Memory B cell (primary cell): ENCODE data around the gene C2orf74.
"Not testable (repeated sequence)": the region's sequence is repeated elsewhere in the genome, so short reads cannot be mapped to it uniquely, and the experiment has no call there.

Source experiments
- ATAC-seq: fragments of 150-1000 bp; cut with Tn5 transposase; 2 replicates; pipeline ENCODE4 v1.10.0; 2021; ENCODE audit warnings: low read depth, mild to moderate bottlenecking, moderate library complexity
- DNase-seq, 2 donors: peaks; one replicate each; pipeline ENCODE4 v3.0.0; 2022; ENCODE audit warnings: low spot score in 2 of 2
- H3K27ac Mint-ChIP-seq: one replicate; pipeline ENCODE4 v1.8.0; 2022; ENCODE audit warnings: mild to moderate bottlenecking, moderate library complexity, mixed read lengths
- H3K27me3 Mint-ChIP-seq: one replicate; pipeline ENCODE4 v1.8.0; 2022; ENCODE audit warnings: mixed read lengths
- H3K36me3 Mint-ChIP-seq: one replicate; pipeline ENCODE4 v1.8.0; 2022; ENCODE audit warnings: mild to moderate bottlenecking, mixed read lengths
- H3K4me1 Mint-ChIP-seq: one replicate; pipeline ENCODE4 v1.8.0; 2022; ENCODE audit warnings: mixed read lengths
- H3K4me3 Mint-ChIP-seq: one replicate; pipeline ENCODE4 v1.8.0; 2022; ENCODE audit warnings: mild to moderate bottlenecking, moderate library complexity, mixed read lengths
- H3K9me3 Mint-ChIP-seq: one replicate; pipeline ENCODE4 v1.8.0; 2022; ENCODE audit warnings: mixed read lengths

C2orf74 gene

DNA sequence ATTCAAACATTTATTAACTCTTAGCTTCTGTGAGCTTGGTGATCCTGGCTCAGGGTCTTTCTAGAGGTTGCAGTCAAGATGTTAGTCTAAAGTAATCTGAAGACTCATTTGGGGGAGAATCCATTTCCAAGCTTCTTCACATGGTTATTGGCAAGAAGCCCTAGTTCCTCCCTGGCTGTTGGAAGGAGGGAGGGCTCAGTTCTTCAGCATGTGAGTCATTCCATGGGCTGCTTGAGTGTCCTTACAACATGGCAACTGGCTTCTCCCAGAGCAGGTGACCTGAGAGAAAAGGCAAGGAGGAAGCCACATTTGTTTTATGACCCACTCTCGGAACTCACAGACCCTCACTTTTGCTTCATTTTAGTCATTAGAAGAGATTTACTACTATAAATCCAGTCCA lies 10.6 kb upstream of the C2orf74 start:
- no peak for ATAC-seq
- H3K9me3 Mint-ChIP-seq: no peaks in the 10 kb centered on the region

DNA sequence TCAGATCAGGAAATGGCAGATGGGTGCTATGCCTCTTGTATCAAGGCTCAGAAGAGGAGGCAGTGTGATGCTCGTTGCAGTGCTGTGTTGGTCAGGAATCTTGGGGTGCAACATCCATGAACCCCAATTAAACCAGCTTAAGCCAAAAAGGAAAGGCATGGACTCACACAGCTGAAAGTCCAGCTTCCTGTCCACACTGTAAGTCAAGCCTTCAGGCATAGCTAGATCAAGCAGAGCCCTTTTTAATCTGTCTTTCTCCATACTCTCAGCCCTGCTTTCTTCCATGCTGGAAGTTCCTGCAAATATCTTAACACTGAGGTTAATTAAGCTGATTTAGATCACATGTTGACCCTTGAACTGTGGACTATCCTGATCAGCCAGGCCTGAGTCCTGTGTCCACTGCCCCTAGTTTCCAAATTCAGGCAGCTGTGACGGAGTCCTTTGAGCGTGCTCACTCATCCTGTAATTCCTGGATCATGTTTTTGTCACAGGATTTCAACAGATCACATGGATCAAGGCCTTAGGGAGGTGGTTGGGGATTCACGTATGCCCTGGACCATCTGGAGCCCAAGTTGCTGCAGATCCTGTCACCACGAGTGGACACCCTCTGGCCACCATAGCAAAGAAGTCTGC lies 4.5 kb upstream of the C2orf74 start:
- Mint-ChIP-seq H3K4me1 (peaks cover 11% of the 10 kb centered on the region), H3K36me3 (peaks cover 26% of the 10 kb centered on the region), H3K27ac (peak overlapping the region; percentile 73), H3K9me3 (peaks cover 5% of the 10 kb centered on the region), H3K4me3 (no peak overlapping the region), H3K27me3 (no peaks in the 10 kb centered on the region)
- DNase-seq (no peak), ATAC-seq (no peak)

More for the DNA sequence above, 10.6 kb upstream of the C2orf74 start:
- H3K4me1 Mint-ChIP-seq: peaks cover 2% of the 10 kb centered on the region
- H3K4me3 Mint-ChIP-seq: no peak overlapping the region
- H3K36me3 Mint-ChIP-seq: peaks cover 12% of the 10 kb centered on the region
- no peak for DNase-seq
- no peak overlapping the region for H3K27ac Mint-ChIP-seq
- H3K27me3 Mint-ChIP-seq: no peaks in the 10 kb centered on the region

DNA sequence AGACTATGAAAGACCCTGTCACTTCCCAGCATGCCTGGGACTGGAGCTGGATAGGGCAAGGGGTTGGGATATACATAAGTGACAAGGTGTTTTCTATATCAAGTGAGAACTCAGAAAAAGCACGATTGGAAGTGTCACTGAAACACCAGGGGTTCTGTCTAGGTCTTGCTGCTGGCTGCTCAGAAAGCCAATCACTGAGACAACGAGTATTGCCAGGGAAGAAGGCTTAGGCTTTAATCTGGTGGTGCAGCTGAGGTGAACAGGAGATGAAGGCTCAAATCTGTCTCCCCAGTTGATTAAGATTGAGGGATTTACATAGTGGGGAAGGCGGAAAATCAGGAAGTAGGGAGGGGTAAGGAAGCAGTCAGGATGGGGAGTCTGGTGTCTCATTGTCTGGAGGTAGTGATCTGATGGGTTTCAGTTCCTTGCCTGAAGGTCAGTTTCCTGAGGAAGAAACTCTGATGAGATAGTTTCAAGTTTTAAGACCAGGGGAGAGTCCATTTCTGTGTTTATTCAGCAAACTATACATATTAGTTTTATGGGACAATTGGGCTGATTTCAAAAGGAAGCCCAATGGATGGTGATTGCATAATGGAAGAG lies 3.5 kb upstream of the C2orf74 start:
- Mint-ChIP-seq H3K9me3 (peaks cover 5% of the 10 kb centered on the region), H3K27ac (peak overlapping the region; percentile 73), H3K36me3 (peaks cover 30% of the 10 kb centered on the region), H3K27me3 (no peaks in the 10 kb centered on the region), H3K4me3 (no peak overlapping the region), H3K4me1 (peaks cover 14% of the 10 kb centered on the region)
- ATAC-seq (no peak), DNase-seq (no peak)

DNA sequence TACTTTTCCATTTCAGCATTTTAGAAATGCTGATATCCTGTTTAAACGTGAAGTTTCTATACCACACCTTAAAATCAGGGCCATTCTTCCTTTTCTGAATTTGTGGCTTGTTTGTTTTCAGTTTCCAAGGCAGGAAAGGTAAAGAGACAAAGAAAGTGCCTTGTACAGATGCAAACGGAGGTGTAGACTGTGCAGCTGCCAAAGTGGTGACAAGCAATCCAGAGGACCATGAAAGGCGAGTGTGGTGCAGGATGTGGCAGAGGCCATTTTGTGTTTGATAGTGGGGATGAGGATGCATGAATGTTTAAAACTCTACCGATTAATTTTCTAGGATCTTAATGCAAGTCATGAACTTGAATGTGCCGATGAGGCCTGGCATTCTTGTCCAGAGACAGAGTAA lies 733 bp downstream of the C2orf74 start:
- DNase-seq: no peak
- H3K36me3 Mint-ChIP-seq: peaks cover 42% of the 10 kb centered on the region

DNA sequence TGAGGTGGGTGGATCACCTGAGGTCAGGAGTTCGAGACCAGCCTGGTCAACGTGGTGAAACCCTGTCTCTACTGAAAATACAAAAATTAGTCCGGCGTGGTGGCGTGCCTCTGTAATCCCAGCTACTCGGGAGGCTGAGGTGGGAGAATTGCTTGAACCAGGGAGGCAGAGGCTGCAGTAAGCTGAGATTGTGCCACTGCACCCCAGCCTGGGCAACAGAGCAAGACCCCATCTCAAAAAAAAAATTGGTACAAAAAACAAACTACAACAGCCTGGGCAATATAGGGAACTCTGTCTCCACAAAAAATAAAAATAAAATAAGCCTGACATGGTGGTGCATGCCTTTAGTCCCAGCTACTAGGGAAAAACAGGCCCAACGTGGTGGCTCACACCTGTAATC lies 3.1 kb downstream of the C2orf74 start:
- not testable (repeated sequence) for H3K27me3 Mint-ChIP-seq, H3K4me3 Mint-ChIP-seq, H3K9me3 Mint-ChIP-seq, H3K27ac Mint-ChIP-seq, ATAC-seq, DNase-seq, H3K4me1 Mint-ChIP-seq
- peaks cover 29% of the 10 kb centered on the region for H3K36me3 Mint-ChIP-seq

More for the DNA sequence above, 733 bp downstream of the C2orf74 start:
- no peak overlapping the region for H3K27ac Mint-ChIP-seq
- peaks cover 5% of the 10 kb centered on the region for H3K9me3 Mint-ChIP-seq
- ATAC-seq: no peak
- H3K27me3 Mint-ChIP-seq: no peaks in the 10 kb centered on the region
- H3K4me3 Mint-ChIP-seq: no peak overlapping the region
- peaks cover 14% of the 10 kb centered on the region for H3K4me1 Mint-ChIP-seq

DNA sequence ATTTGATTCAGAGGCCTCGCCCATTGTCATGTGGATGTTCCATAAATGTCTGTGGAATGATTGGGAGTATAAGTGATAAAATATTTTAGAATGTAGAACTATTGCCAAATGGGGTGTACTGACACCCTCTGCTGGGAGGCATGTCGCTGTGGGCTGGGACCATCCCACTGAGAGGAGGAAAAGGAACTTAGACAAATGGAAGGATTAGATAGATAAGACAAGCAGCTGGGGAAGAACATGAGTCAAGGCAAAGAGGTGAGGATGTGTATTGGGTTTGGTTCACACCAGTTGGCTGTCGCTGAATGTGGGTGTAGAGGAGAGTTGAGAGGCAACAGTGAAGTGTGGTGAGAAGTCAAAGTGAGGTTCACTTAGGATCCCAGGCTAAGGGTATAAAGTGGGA lies 4.0 kb downstream of the C2orf74 start:
- H3K36me3 Mint-ChIP-seq: peaks cover 29% of the 10 kb centered on the region
- no peaks in the 10 kb centered on the region for H3K9me3 Mint-ChIP-seq
- no peaks in the 10 kb centered on the region for H3K27me3 Mint-ChIP-seq
- H3K4me1 Mint-ChIP-seq: peaks cover 5% of the 10 kb centered on the region
- H3K4me3 Mint-ChIP-seq: no peak overlapping the region
- no peak for DNase-seq
- no peak for ATAC-seq
- no peak overlapping the region for H3K27ac Mint-ChIP-seq

DNA sequence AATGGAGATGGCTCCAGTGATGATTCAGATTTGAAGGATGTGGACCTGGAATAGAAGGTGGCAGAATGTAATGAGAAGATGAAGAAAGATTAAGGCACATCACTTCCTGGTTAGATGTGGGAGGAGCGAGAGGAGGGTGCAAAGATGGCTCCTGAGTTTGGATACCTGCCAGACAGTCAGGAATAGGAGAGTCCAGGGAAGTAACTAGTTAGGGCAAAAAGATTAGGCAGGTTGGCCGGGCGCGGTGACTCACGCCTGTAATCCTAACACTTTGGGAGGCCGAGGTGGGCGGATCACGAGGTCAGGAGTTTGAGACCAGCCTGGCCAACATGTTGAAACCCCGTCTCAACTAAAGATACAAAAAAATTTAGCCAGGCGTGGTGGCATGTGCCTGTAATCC lies 5.6 kb downstream of the C2orf74 start:
- peaks cover 5% of the 10 kb centered on the region for H3K4me1 Mint-ChIP-seq
- no peaks in the 10 kb centered on the region for H3K9me3 Mint-ChIP-seq
- H3K4me3 Mint-ChIP-seq: no peak overlapping the region
- DNase-seq (no peak), ATAC-seq (no peak)
- peaks cover 24% of the 10 kb centered on the region for H3K36me3 Mint-ChIP-seq
- H3K27me3 Mint-ChIP-seq: no peaks in the 10 kb centered on the region
- H3K27ac Mint-ChIP-seq: no peak overlapping the region

DNA sequence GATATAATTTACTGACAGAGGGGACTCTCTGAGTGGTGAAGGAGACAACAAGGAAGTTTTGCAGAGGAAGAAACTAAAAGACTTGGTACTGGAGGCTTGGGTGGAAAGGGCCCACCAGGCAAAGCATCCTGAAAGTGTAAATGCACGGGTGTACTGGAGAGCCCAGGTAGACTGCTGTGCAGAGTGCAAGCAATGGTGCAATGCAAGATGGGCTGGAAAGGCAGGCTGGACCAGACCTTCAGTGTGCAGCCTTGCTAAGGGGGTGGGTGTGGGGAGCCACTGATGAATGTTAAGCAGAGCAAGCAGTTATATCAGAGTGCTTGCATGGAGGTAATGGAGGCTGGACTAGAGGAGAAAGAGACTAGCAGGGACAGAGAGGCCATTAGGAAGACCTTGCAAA lies 10.7 kb downstream of the C2orf74 start:
- ATAC-seq (no peak), DNase-seq (no peak)
- Mint-ChIP-seq H3K9me3 (no peaks in the 10 kb centered on the region), H3K4me1 (peaks cover 10% of the 10 kb centered on the region), H3K4me3 (no peak overlapping the region), H3K36me3 (no peaks in the 10 kb centered on the region), H3K27me3 (no peaks in the 10 kb centered on the region), H3K27ac (no peak overlapping the region)

DNA sequence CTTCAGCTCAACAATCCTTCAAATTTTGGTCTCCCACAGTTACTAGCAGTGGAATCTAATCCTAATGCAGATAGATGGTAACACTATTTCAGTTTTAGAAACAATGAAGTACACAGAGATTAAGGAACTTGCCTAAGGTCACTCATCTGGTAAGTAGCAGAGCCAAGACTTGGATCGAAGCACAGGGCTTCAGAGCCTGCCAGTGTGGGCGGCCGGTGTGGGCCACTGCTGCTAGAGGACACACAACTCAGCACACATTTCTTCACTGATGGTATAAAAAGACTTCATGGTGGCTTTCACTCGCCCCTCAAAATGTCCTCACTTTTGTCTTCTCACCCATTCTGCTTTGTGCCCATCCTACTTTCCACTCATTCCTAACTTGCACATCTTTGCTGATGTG lies 11.1 kb downstream of the C2orf74 start:
- H3K9me3 Mint-ChIP-seq: no peaks in the 10 kb centered on the region
- no peak for DNase-seq
- no peaks in the 10 kb centered on the region for H3K36me3 Mint-ChIP-seq
- no peak for ATAC-seq
- no peak overlapping the region for H3K4me3 Mint-ChIP-seq
- no peak overlapping the region for H3K27ac Mint-ChIP-seq
- H3K27me3 Mint-ChIP-seq: no peaks in the 10 kb centered on the region
- peaks cover 12% of the 10 kb centered on the region for H3K4me1 Mint-ChIP-seq

DNA sequence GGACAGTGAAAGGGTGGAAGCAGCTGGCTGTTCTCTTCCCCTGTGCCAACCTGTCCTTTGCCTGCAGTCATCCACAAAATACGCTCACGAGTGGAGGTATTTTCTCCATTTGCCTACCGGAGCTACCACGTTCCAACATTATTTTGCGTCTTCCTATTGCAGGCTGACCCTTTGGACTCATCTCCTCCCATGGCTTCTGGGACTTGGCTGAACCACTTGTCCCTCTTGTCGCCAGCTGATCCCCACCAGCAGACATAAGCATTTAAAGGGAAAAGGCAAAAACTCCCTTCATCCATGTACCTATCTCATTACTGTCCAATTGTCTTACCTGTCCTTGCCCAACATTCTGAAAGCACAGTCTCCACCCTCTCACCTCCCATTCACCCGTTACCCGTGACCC lies 13.0 kb downstream of the C2orf74 start:
- H3K27me3 Mint-ChIP-seq: no peaks in the 10 kb centered on the region
- no peaks in the 10 kb centered on the region for H3K9me3 Mint-ChIP-seq
- H3K36me3 Mint-ChIP-seq: no peaks in the 10 kb centered on the region
- no peak for ATAC-seq
- H3K27ac Mint-ChIP-seq: no peak overlapping the region
- peaks cover 29% of the 10 kb centered on the region for H3K4me1 Mint-ChIP-seq
- DNase-seq: no peak
- H3K4me3 Mint-ChIP-seq: no peak overlapping the region

DNA sequence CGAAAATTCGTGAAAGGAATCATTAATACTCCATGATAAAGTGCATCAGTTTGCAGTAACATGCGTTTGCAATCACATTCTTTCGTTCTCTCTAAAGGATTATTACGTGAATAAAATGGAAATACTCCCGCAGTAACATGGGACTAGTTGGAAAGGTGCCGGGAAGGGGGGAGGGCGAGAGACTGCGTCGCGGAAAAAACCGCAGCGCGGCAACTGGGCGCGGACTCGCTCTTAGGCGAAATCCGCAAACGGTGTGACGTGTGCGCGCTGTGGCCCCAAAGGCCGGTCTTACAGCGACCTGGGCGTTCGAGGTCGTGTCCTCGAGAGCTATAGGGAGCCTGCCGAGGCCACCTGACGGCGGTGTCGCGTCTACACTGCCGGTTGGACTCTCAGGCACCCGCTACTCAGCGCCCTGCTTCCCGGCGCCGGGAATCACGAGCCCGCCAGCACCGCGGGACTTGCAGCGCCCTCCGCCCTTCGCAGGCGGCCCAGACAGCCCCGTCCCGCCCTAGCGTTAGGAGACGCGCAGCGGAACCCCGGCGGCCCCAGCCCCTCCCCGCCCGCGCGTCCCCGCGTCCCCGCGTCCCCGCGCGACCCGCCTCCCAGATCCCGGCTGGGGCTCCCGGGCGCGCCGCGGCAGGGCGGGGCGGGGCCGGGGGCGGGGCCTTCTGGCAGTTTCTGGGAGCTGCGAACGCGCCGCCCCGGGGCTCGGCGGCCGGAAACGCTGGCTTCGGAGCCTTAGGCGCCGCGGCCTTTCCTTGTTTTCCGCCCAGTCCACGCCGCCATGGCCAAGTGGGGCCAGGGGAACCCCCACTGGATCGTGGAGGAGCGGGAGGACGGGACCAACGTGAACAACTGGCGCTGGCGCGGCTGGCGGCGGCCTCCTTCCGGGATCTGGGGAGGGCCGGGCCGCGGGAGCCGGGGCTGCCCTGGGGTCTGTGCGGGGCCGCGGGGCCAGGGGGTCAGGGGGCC lies 15.1 kb downstream of the C2orf74 start:
- peak overlapping the region; percentile 94 for H3K27ac Mint-ChIP-seq
- no peaks in the 10 kb centered on the region for H3K9me3 Mint-ChIP-seq
- H3K27me3 Mint-ChIP-seq: no peaks in the 10 kb centered on the region
- peak; percentile 83 for DNase-seq
- peak overlapping the region; percentile 96 for H3K4me3 Mint-ChIP-seq
- ATAC-seq: peak; percentile 88
- H3K36me3 Mint-ChIP-seq: peaks cover 3% of the 10 kb centered on the region
- peaks cover 41% of the 10 kb centered on the region for H3K4me1 Mint-ChIP-seq

DNA sequence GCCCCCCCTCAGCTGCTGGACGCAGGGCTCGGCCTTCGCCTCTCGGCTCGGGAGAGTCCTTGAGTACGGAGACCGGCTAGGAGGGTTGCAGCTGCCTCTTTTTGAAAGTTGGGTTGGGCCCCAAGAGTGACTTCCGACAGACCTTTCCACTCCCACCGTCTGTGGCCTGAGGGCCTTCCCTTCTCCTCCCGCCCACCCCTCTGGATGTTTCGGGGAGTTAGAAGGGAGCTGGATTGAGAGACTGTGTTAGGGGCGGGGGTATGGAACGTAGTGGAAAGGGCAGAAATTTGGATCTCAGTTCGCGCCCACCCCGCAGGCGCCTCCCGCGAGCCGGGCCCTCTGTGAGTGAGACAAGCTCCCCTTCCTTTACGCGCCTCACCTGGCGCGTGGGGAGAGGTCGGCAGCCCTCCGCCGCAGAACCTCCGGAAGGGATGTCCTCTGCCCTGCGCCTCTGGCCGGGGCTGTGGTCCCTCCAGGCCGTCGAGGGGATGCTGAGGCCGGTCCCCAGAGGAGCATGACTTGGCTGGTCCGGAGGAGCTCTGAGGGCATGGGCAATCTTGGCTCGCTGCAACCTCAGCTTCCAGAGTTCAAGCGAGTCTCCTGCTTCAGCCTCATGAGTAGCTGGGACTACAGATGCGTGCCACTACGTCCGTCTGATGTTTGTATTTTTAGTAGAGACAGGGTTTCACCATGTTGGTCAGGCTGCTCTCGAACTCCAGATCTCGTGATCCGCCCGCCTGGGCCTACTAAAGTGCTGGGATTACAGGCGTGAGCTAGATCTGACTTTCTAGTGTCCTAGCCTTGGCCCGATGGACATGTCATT lies 15.9 kb downstream of the C2orf74 start:
- peak overlapping the region; percentile 94 for H3K27ac Mint-ChIP-seq
- ATAC-seq (peak; percentile 26), DNase-seq (peak; percentile 16 to 49)
- H3K27me3 Mint-ChIP-seq: no peaks in the 10 kb centered on the region
- H3K4me3 Mint-ChIP-seq: peak overlapping the region; percentile 96
- peaks cover 45% of the 10 kb centered on the region for H3K4me1 Mint-ChIP-seq
- H3K9me3 Mint-ChIP-seq: no peaks in the 10 kb centered on the region
- peaks cover 6% of the 10 kb centered on the region for H3K36me3 Mint-ChIP-seq

DNA sequence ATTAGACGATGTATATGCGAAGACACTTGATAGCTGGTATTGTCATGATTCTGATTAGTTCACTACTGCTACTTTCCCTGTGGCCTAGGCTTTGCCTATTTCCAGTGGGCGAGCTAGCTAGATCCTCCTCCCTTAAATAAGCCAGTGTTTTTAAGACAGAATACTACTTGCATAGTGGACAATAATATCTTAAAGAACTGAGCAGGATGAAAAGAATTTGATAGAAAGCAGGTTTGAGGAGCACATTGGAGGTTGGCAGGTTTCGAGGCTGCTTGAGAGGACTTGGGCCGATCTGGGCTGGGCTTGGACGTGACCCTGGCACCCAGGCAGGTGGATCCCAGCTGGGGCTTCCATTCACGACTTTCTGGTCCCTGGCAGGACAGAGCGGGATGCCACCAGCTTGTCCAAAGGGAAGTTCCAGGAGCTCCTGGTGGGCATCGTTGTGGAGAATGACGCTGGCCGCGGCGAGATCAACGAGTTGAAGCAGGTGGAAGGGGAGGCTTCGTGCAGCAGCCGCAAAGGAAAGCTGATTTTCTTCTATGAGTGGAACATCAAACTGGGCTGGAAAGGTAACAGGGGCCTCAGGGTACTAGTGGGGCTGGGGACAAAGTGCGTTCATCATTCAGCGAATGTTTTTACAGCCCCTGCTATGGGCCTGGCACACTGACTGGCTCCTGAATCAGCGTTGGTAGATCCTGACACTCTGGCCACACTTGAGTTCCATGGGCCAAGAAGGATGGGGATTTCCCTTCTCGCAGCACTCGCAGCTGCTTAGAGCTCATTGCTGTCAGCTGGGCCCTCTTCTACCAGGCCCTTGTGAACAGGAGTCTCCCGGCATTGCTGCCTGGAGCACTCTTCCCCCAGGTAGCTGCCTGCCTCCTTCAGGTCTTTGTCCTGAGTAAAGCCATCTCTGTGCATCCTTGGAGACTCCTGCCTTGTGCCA lies 16.9 kb downstream of the C2orf74 start:
- DNase-seq (no peak), ATAC-seq (no peak)
- Mint-ChIP-seq H3K4me3 (peak overlapping the region; percentile 96), H3K27ac (peak overlapping the region; percentile 94), H3K36me3 (peaks cover 8% of the 10 kb centered on the region), H3K27me3 (no peaks in the 10 kb centered on the region), H3K9me3 (no peaks in the 10 kb centered on the region), H3K4me1 (peaks cover 51% of the 10 kb centered on the region)
